Retina (tissue), 1 donor: ENCODE results near the gene NEGR1.

Experiments used
- DNase-seq: peaks from one replicate; pipeline ENCODE4 v3.0.0-alpha.2; 2016

NEGR1 gene

GRCh38 chr1:72229893-72230292 is 52.4 kb downstream of the NEGR1 start:
- no peak for DNase-seq

GRCh38 chr1:72227667-72228066 is 54.7 kb downstream of the NEGR1 start:
- no peak for DNase-seq

GRCh38 chr1:72224506-72224905 is 57.8 kb downstream of the NEGR1 start:
- no peak for DNase-seq

GRCh38 chr1:72221811-72222210 is 60.5 kb downstream of the NEGR1 start:
- DNase-seq = no peak

GRCh38 chr1:72218141-72218739 is 64.1 kb downstream of the NEGR1 start:
- no peak for DNase-seq

- no peak for DNase-seq
These were observed 75.3 kb downstream of the NEGR1 start for GRCh38 chr1:72207059-72207458.

- DNase-seq = no peak
These were observed 79.6 kb downstream of the NEGR1 start for GRCh38 chr1:72202761-72203160.

GRCh38 chr1:72197786-72198185 is 84.6 kb downstream of the NEGR1 start:
- no peak for DNase-seq

GRCh38 chr1:72186733-72187307 is 95.5 kb downstream of the NEGR1 start:
- no peak for DNase-seq

- DNase-seq = no peak
These were observed 98.1 kb downstream of the NEGR1 start for GRCh38 chr1:72184099-72184701.

- DNase-seq = no peak
These were observed 99.5 kb downstream of the NEGR1 start for GRCh38 chr1:72182859-72183258.

GRCh38 chr1:72178266-72178665 is 104.1 kb downstream of the NEGR1 start:
- peak; percentile 60 for DNase-seq

GRCh38 chr1:72177711-72178110 is 104.6 kb downstream of the NEGR1 start:
- DNase-seq = no peak

- no peak for DNase-seq
These were observed 112.1 kb downstream of the NEGR1 start for GRCh38 chr1:72170246-72170645.

- DNase-seq = no peak
These were observed 115.9 kb downstream of the NEGR1 start for GRCh38 chr1:72166426-72166825.

- no peak for DNase-seq
These were observed 131.8 kb downstream of the NEGR1 start for GRCh38 chr1:72150508-72150907.

GRCh38 chr1:72141875-72142274 is 140.5 kb downstream of the NEGR1 start:
- no peak for DNase-seq

- DNase-seq = no peak
These were observed 142.1 kb downstream of the NEGR1 start for GRCh38 chr1:72140222-72140621.

GRCh38 chr1:72137656-72138055 is 144.7 kb downstream of the NEGR1 start:
- no peak for DNase-seq

- no peak for DNase-seq
These were observed 152.5 kb downstream of the NEGR1 start for GRCh38 chr1:72129869-72130268.

GRCh38 chr1:72122099-72122880 is 160.0 kb downstream of the NEGR1 start:
- DNase-seq = no peak

GRCh38 chr1:72119491-72119890 is 162.8 kb downstream of the NEGR1 start:
- DNase-seq = no peak

- DNase-seq = no peak
These were observed 164.7 kb downstream of the NEGR1 start for GRCh38 chr1:72117621-72118020.

- DNase-seq = no peak
These were observed 167.0 kb downstream of the NEGR1 start for GRCh38 chr1:72115290-72115689.
